GM23248 (cell line): ENCODE results near the gene NPC1L1. TPM values are rescaled to one million over a fixed set of nuclear protein-coding genes. Genes with fewer than 3 reads are reported as not detected.

ENCODE experiments used
- DNase-seq: peaks from one replicate; pipeline ENCODE4 v3.0.0-alpha.2; 2015
- H2AFZ ChIP-seq: fragments of 200-600 bp; sonication (generic); 2 replicates; pipeline ENCODE4 v1.6.1; 2016; ENCODE audit warnings: antibody characterized with exemption
- H3F3A ChIP-seq: fragments of 200-600 bp; sonication (generic); 2 replicates; pipeline ENCODE4 v1.6.1; 2016; ENCODE audit warnings: mild to moderate bottlenecking, antibody characterized with exemption, mixed run types; ENCODE audit not compliant: insufficient read depth
- H3K27ac ChIP-seq: fragments of 200-600 bp; sonication (generic); 2 replicates; pipeline ENCODE4 v1.5.1; 2016; ENCODE audit warnings: mild to moderate bottlenecking
- H3K27me3 ChIP-seq: fragments of 200-600 bp; sonication (generic); replicated peaks from 2 replicates; pipeline ENCODE4 v1.6.1; 2016; ENCODE audit warnings: mild to moderate bottlenecking; ENCODE audit not compliant: insufficient read depth
- H3K36me3 ChIP-seq: fragments of 200-600 bp; sonication (generic); 2 replicates; pipeline ENCODE4 v1.6.1; 2016; ENCODE audit warnings: low read depth, mild to moderate bottlenecking
- H3K4me1 ChIP-seq: fragments of 200-600 bp; sonication (generic); 2 replicates; pipeline ENCODE4 v1.6.1; 2016; ENCODE audit warnings: mild to moderate bottlenecking; ENCODE audit not compliant: insufficient read depth
- H3K4me2 ChIP-seq: fragments of 200-600 bp; sonication (generic); one replicate; pipeline ENCODE4 v1.6.1; 2016; ENCODE audit warnings: mild to moderate bottlenecking; ENCODE audit not compliant: unreplicated experiment
- H3K4me3 ChIP-seq: fragments of 200-600 bp; sonication (generic); 2 replicates; pipeline ENCODE4 v1.5.1; 2016; ENCODE audit warnings: mild to moderate bottlenecking
- H3K79me2 ChIP-seq: fragments of 200-600 bp; sonication (generic); 2 replicates; pipeline ENCODE4 v1.6.1; 2016; ENCODE audit warnings: mild to moderate bottlenecking; ENCODE audit not compliant: insufficient read depth
- H3K9ac ChIP-seq: fragments of 200-600 bp; sonication (generic); 2 replicates; pipeline ENCODE4 v1.6.1; 2016; ENCODE audit warnings: mild to moderate bottlenecking
- H3K9me2 ChIP-seq: fragments of 200-600 bp; sonication (generic); 2 replicates; pipeline ENCODE4 v1.6.1; 2016; ENCODE audit warnings: mixed run types, mild to moderate bottlenecking, moderate library complexity; ENCODE audit not compliant: insufficient read depth
- H3K9me3 ChIP-seq: fragments of 200-600 bp; sonication (generic); one replicate; pipeline ENCODE4 v1.6.1; 2017; ENCODE audit warnings: low read depth
- H4K20me1 ChIP-seq: fragments of 200-600 bp; sonication (generic); 2 replicates; pipeline ENCODE4 v1.6.0; 2016; ENCODE audit not compliant: insufficient read depth
- EZH2 ChIP-seq: fragments of 200-600 bp; sonication (generic); IDR thresholded peaks from 2 replicates; pipeline ENCODE4 v1.6.1; 2018; ENCODE audit warnings: antibody characterized with exemption, mild to moderate bottlenecking; ENCODE audit not compliant: insufficient read depth, poor library complexity, severe bottlenecking
- EZH2phosphoT487 ChIP-seq: fragments of 200-600 bp; sonication (generic); IDR thresholded peaks from 2 replicates; pipeline ENCODE4 v1.6.1; 2018; ENCODE audit warnings: antibody characterized with exemption, moderate library complexity, mild to moderate bottlenecking, low read depth; ENCODE audit not compliant: insufficient read depth
- WGBS, 2 experiments: methylation state at CpG; one replicate each; pipeline ENCODE4 v1.1.6; 2015 to 2017; ENCODE audit warnings: low lambda C conversion rate in 2 of 2, low coverage in 1 of 2; ENCODE audit errors: missing lambda C conversion rate in 2 of 2; 5-methylcytosine and 5-hydroxymethylcytosine counted together
- in situ Hi-C: fragments of 300-500 bp; cut with MboI; formaldehyde crosslinking; loops from 2 replicates; pipeline ENCODE4 v1.15.0; 2020
- polyA plus RNA-seq: library from polyadenylated mRNA; unstranded; fragments of >200 nt; fragmentation: Nextera tagmentation; extraction: Ambion mirVana; gene quantifications from 2 replicates; pipeline ENCODE4 v1.2.1, GENCODE V29; 2016
- total RNA-seq: library from RNA; depleted of rRNA; stranded (reverse); fragments of >200 nt; shearing (Covaris generic); gene quantifications from 2 replicates; pipeline ENCODE4 v1.2.3, GENCODE V29; 2014

Gene NPC1L1
- total and polyA plus RNA-seq, 2 experiments from 2014 or later = not detected

DNA sequence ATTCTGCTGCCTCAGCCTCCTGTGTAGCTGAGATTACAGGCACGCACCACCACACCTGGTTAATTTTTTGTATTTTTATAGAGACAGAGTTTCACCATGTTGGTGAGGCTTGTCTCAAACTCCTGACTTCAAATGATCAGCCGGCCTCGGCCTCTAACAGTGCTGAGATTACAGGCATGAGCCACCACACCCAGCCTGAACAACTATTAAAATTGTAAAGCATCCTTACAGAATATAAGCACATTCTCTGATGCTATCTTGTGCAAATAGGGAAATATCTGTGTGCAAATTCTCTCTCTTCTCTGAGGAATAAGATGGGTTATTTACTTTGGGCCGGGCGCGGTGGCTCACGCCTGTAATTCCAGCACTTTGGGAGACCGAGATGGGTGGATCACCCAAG lies 63.2 kb downstream of the NPC1L1 start:
- 95 to 99% methylated on average over 6 to 8 of the region's 8 CpGs for WGBS, 2 experiments
- Histone ChIP-seq H3K9ac (no peak overlapping the region), H3K9me3 (no peaks in the 10 kb centered on the region), H3K4me3 (no peak overlapping the region), H3F3A (peaks cover 8% of the 10 kb centered on the region; the same call in 1 of the 2 replicates), H3K4me1 (peaks cover 18% of the 10 kb centered on the region), H4K20me1 (no peaks in the 10 kb centered on the region), H3K79me2 (peaks cover 85% of the 10 kb centered on the region), H3K9me2 (no peaks in the 10 kb centered on the region), H2AFZ (no peak overlapping the region), H3K36me3 (peaks cover 30% of the 10 kb centered on the region), H3K27me3 (no peaks in the 10 kb centered on the region), H3K27ac (no peak overlapping the region), H3K4me2 (no peak overlapping the region)
- in situ Hi-C loops = loop anchor here (5.0 kb wide), 1 partner anchor 231 kb away; no protein-coding TSS in a partner anchor
- no peak for DNase-seq
- TF ChIP-seq EZH2 (no peak), EZH2phosphoT487 (no peak)

GRCh38 chr7:44477063-44477830 lies 63.9 kb downstream of the NPC1L1 start:
- Histone ChIP-seq H3K9ac (0 out of 2 replicates have a peak overlapping the region, but pooled peaks have one; percentile 22), H3F3A (peaks cover 8% of the 10 kb centered on the region; the same call in 1 of the 2 replicates), H3K36me3 (peaks cover 23% of the 10 kb centered on the region), H3K9me3 (no peaks in the 10 kb centered on the region), H3K4me1 (peaks cover 18% of the 10 kb centered on the region), H3K9me2 (no peaks in the 10 kb centered on the region), H3K79me2 (peaks cover 85% of the 10 kb centered on the region), H2AFZ (no peak overlapping the region), H3K27me3 (no peaks in the 10 kb centered on the region), H4K20me1 (no peaks in the 10 kb centered on the region), H3K4me3 (no peak overlapping the region), H3K27ac (peak overlapping the region; percentile 33; the same call in 1 of the 2 replicates), H3K4me2 (no peak overlapping the region)
- TF ChIP-seq EZH2 (no peak), EZH2phosphoT487 (no peak)
- in situ Hi-C loops = loop anchor here (5.0 kb wide), 1 partner anchor 230 kb away; no protein-coding TSS in a partner anchor
- WGBS, 2 experiments = 18 to 23% methylated on average over 6 of the region's 6 CpGs
- DNase-seq = peak; percentile 94

DNA sequence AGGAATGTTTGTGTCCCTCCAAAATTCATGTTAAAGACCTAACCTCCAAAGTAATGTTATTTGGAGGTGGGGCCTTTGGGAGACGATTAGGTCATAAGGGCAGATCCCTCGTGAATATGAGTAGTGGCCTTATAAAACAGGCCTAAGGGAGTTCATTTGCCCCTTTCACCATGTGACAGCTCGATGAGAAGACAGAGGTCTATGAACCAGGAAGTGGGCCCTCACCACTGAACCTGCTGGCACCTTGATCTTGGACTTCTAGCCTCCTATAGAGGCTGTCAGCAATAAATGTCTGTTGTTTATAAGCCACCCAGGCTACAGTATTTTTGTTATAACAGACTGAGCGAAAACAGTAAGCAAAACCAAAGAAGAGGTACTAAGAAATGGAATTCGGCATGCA lies 64.8 kb downstream of the NPC1L1 start:
- peaks cover 19% of the 10 kb centered on the region for H3K36me3 ChIP-seq

GRCh38 chr7:44473295-44473694 lies 67.8 kb downstream of the NPC1L1 start:
- Histone ChIP-seq H4K20me1 (no peaks in the 10 kb centered on the region), H3K9me2 (no peaks in the 10 kb centered on the region), H3K36me3 (peaks cover 7% of the 10 kb centered on the region), H3K9me3 (no peaks in the 10 kb centered on the region), H3K4me1 (peaks cover 39% of the 10 kb centered on the region), H2AFZ (no peak overlapping the region), H3K27ac (no peak overlapping the region), H3K79me2 (peaks cover 93% of the 10 kb centered on the region), H3K4me3 (no peak overlapping the region), H3K27me3 (no peaks in the 10 kb centered on the region), H3F3A (peaks cover 27% of the 10 kb centered on the region; the same call in 1 of the 2 replicates), H3K4me2 (no peak overlapping the region), H3K9ac (no peak overlapping the region)
- in situ Hi-C loops = no loop called here
- 86 to 87% methylated on average over 3 of the region's 3 CpGs for WGBS, 2 experiments
- DNase-seq = peak; percentile 43
- no peak for TF ChIP-seq EZH2phosphoT487
- TF ChIP-seq EZH2 = no peak

More for the DNA sequence above, 64.8 kb downstream of the NPC1L1 start:
- Histone ChIP-seq H2AFZ (no peak overlapping the region), H3K27ac (no peak overlapping the region), H3K9me2 (no peaks in the 10 kb centered on the region), H3K79me2 (peaks cover 85% of the 10 kb centered on the region), H3F3A (peaks cover 8% of the 10 kb centered on the region; the same call in 1 of the 2 replicates), H3K9ac (no peak overlapping the region), H3K4me3 (no peak overlapping the region), H3K9me3 (no peaks in the 10 kb centered on the region), H3K4me2 (no peak overlapping the region), H3K4me1 (peaks cover 18% of the 10 kb centered on the region), H4K20me1 (no peaks in the 10 kb centered on the region), H3K27me3 (no peaks in the 10 kb centered on the region)
- in situ Hi-C loops = loop anchor here (5.0 kb wide), 1 partner anchor 229 kb away; no protein-coding TSS in a partner anchor
- WGBS, 2 experiments = 93 to 95% methylated on average over 5 of the region's 5 CpGs
- TF ChIP-seq EZH2 (no peak), EZH2phosphoT487 (no peak)
- DNase-seq = no peak
